ENCODE results near the gene GMEB2.
"Not testable (repeated sequence)": the region's sequence is repeated elsewhere in the genome, so short reads cannot be mapped to it uniquely, and the experiment has no call there.

GMEB2 gene

GRCh38 chr20:63657937-63658748, 31.2 kb upstream of the GMEB2 start, which contains the start of gene RTEL1:
TSS of gene RTEL1 (plus strand) at chr20:63658312. CDS start at chr20:63659403, 1,091 bp downstream.
- intact Hi-C loops (cut with DNase I): loop anchor here (1.0 kb wide), 1 partner anchor 49 kb away; the partner anchor contains the start of gene ARFRP1
- peak; percentile 88 to 99 (median 92) for DNase-seq

GRCh38 chr20:63657260-63657936, 30.5 kb upstream of the GMEB2 start:
- peak in 2 of 10 donors; percentile 21 to 87 for DNase-seq
- intact Hi-C loops (cut with DNase I): no loop called here

- DNase-seq: no peak
- intact Hi-C loops (cut with DNase I): no loop called here
Measured at GRCh38 chr20:63656451-63656850, 29.6 kb upstream of the GMEB2 start.

GRCh38 chr20:63655249-63655648, 28.3 kb upstream of the GMEB2 start:
- intact Hi-C loops (cut with DNase I): no loop called here
- DNase-seq: peak in 1 of 10 donors; percentile 62

GRCh38 chr20:63653974-63654668, 27.2 kb upstream of the GMEB2 start:
- DNase-seq: no peak
- intact Hi-C loops (cut with DNase I): no loop called here

- intact Hi-C loops (cut with DNase I): no loop called here
- DNase-seq: peak; percentile 70 to 98 (median 88)
Measured at GRCh38 chr20:63653041-63653973, 26.4 kb upstream of the GMEB2 start, which contains the start of gene STMN3. TSS of gene STMN3 (minus strand) at chr20:63653424. CDS start at chr20:63653345, 79 bp downstream.

GRCh38 chr20:63652192-63652980, 25.5 kb upstream of the GMEB2 start:
- peak in 1 of 10 donors; percentile 83 for DNase-seq

GRCh38 chr20:63651942-63652191, 25.0 kb upstream of the GMEB2 start:
- DNase-seq: no peak
- intact Hi-C loops (cut with DNase I): no loop called here

More at GRCh38 chr20:63652192-63652980, 25.5 kb upstream of the GMEB2 start:
- intact Hi-C loops (cut with DNase I): no loop called here

- DNase-seq; intact Hi-C loops (cut with DNase I): not testable (repeated sequence)
Measured at GRCh38 chr20:63650486-63650885, 23.6 kb upstream of the GMEB2 start.

- peak in 1 of 10 donors; percentile 61 for DNase-seq
- intact Hi-C loops (cut with DNase I): no loop called here
Measured at GRCh38 chr20:63648895-63649589, 22.1 kb upstream of the GMEB2 start.

GRCh38 chr20:63648190-63648589, 21.3 kb upstream of the GMEB2 start:
- DNase-seq: no peak
- intact Hi-C loops (cut with DNase I): no loop called here

GRCh38 chr20:63645218-63645617, 18.3 kb upstream of the GMEB2 start:
- DNase-seq: no peak
- intact Hi-C loops (cut with DNase I): no loop called here

GRCh38 chr20:63643946-63644345, 17.0 kb upstream of the GMEB2 start:
- no peak for DNase-seq
- intact Hi-C loops (cut with DNase I): no loop called here

GRCh38 chr20:63643499-63643898, 16.6 kb upstream of the GMEB2 start:
- intact Hi-C loops (cut with DNase I): no loop called here
- DNase-seq: no peak

GRCh38 chr20:63642527-63643247, 15.8 kb upstream of the GMEB2 start:
- DNase-seq: no peak
- intact Hi-C loops (cut with DNase I): no loop called here

GRCh38 chr20:63641792-63642523, 15.1 kb upstream of the GMEB2 start:
- peak; percentile 64 to 97 (median 80) for DNase-seq
- intact Hi-C loops (cut with DNase I): no loop called here

GRCh38 chr20:63641146-63641791, 14.4 kb upstream of the GMEB2 start:
- peak in 1 of 10 donors; percentile 83 for DNase-seq
- intact Hi-C loops (cut with DNase I): no loop called here
